NCI-H460 (cell line): Measurements from ENCODE around the gene ARL11. TPM values are rescaled to one million over a fixed set of nuclear protein-coding genes. Genes with fewer than 3 reads are reported as not detected.

ENCODE experiments used
- total RNA-seq: library from RNA; depleted of rRNA; stranded (reverse); fragments of >200 nt; shearing (Covaris generic); gene quantifications from 2 replicates; pipeline ENCODE4 v1.2.3, GENCODE V29; 2014; rRNA removed

Gene ARL11
- total RNA-seq, 1 experiment from 2014 or later: not detected

Other genes starting within 250 kb of the ARL11 start
- 5.7 and 6.7 TPM in 2 replicates for gene CAB39L, start 184.4 kb upstream of the ARL11 start, total RNA-seq
- 7.3 and 8.1 TPM in 2 replicates for gene SETDB2, start 184.2 kb upstream of the ARL11 start, total RNA-seq
- 9.2 and 9.4 TPM in 2 replicates for gene PHF11, start 132.6 kb upstream of the ARL11 start, total RNA-seq
- 11.7 and 11.9 TPM in 2 replicates for gene RCBTB1, start 42.9 kb upstream of the ARL11 start, total RNA-seq
- gene EBPL, start 63.0 kb downstream of the ARL11 start, total RNA-seq: 93.2 and 136 TPM in 2 replicates
- 12.3 and 16.0 TPM in 2 replicates for gene KPNA3, start 164.2 kb downstream of the ARL11 start, total RNA-seq